Activated T-cell treated with anti-CD3 and anti-CD28 coated beads for 24 hours (primary cell): ENCODE data around the gene SYNDIG1.

Experiments used
- DNase-seq: peaks from one replicate; pipeline ENCODE4 v3.0.0-alpha.2; 2020; ENCODE audit warnings: low read depth

Gene SYNDIG1

DNA sequence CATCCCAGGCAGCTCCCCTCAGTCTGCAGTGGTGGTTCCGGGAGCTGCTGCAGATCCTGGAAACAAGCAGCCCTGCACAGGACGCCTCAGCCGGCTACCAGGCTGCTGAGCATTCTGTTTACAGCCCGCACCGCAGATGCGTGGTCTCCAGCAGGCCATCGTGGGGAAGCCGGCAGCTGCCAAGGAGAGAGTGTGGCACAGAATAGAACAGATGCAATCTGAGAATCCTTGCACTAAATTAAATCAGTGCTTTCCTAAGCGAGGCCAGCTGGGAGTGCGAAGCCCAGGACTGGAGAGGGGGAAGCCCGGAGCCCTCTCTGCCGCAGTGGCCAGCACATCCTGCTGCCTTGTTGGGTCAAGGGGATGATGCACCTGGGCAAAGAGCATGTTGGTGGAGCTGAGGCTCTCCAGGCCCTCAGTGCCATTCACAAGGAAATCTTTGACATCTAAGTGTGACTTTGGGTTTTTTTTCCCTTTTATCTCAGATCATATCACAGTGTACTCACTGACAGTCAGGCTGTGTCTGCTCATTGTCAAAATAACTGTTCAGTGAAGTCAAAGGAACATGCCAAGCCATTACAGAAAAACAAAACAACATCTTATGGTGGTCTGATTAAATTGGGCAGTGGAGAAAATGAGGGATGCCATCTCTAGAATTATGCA lies 118.1 kb downstream of the SYNDIG1 start:
- no peak for DNase-seq

DNA sequence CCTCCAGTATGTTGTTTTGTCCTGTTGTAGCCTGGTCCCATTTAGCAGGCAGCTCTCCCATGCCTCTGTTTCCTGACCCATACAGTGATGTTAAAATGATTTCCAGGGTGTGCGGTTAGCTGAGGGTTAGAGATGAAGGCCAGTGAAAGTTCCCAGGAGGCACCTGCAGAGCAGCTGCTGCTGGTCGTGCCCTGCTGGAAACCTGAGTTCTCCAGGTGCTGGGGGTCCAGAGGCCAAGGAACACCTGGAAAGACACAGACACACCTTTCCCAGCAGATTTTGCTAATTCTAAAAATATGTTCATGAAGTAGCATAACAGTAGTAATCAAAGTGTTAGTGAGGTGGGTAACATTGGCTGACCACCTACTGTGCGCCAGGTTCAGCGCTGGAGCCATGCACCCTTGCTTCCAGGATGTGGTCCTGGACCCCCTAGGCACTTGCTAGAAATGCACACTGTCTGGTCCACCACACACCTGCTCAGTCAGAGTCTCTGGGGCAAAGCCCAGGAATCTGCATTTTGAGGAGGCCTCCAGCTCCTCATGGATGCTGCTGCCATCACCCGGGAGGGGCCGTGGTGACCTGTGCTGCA lies 118.7 kb downstream of the SYNDIG1 start:
- DNase-seq, result no peak

DNA sequence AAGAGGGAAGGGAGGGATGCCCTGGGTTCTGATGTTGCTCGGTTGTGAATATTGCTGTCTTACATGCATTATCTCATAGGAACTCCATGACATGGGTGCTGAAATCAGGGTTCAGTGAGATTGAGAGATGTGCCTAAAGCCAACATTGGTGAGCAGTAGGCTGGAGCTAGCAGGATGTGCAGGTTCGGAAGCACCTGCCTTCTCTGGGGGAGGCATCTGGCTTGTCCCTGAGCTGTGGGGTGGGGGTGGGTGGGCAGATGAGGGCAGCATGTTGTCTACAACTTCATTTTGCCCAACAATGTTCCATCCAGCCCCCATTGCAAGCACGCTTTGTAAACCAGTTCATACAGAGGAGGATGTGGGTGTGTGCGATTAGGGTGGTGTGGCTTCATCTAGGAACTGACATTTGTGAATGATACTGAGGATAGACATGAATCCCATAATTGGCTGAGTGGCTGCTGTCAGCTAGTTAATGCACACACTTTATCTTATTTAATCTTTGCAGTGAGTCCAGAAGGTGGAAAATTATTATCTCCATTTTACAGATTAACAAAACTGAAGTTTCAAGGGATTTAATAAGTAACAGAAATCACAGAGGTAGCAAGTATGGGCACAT lies 119.4 kb downstream of the SYNDIG1 start:
- no peak for DNase-seq

DNA sequence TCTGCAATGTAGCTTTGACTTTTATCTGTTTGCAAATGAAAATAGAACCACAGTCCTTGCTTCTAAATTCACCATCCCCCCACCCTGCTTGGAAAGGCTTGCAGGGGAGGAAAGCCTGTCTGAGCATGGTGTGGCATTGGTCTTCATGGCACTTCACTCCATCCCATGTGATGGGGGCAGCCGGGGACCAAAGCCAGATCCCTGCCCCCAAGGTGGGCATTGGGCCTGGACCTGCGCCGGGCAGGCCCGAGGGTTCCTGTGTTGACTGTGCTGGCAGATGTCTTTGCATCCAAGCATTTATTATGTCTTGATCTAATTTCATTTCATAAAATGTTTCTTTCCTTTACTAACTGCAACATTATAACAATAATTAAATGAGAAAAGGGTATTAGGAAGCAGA lies 120.0 kb downstream of the SYNDIG1 start:
- DNase-seq, result no peak

DNA sequence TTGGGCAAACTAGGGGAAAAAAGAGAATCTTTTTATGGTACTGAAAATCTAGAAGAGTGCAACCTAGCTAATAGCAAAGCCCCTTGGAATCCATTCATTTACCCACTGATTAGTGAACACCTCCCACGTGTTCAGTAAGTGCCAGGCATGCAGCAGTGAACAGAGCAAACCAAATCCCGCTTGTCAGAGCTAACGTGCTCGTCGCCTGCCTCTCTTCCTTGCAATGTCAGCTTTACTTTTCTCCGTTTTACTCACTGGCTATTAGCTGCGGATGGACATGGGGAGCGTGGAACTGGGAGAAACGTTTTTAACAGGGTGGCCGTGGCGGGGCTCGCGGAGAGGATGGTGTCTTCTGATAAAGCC lies 120.4 kb downstream of the SYNDIG1 start:
- no peak for DNase-seq

DNA sequence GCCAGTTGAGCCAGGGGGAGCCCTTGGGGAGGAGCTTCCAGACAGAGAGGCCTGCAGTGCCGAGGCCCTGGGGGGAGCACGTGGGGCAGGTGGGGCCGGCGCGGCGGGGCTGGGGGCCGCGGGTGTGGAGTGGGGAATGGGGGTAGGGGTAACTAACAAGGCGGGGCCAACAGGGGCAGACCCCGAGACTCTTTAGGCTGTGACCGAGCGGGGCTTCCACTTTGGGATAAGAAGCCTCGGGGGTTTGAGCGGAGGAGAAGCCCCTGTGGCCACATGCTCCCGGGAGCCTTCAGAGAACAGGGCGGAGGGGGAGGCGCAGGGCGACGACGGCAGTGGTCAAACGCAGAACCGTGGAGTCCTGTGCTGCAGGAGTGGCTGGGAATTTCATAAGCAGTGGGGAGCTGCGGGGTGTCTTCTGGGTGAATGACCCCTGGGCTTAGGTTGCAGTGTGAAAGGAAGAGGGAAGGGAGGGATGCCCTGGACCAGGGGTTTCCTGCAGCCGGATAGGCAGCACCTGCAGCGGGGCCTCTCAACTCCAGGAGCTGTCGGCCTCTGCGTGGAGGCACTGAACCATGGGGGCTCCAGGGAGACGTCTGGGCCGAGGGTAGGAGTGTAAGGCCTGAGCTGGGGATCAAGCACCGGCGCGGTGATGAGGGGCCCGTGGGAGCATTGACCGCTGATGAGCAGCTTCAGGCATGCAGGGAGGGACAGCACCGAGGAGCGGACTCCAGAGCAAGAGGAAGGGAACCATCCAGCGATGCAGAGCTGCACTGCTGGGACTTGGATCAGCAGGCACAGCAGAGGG lies 121.0 kb downstream of the SYNDIG1 start:
- DNase-seq, result no peak

DNA sequence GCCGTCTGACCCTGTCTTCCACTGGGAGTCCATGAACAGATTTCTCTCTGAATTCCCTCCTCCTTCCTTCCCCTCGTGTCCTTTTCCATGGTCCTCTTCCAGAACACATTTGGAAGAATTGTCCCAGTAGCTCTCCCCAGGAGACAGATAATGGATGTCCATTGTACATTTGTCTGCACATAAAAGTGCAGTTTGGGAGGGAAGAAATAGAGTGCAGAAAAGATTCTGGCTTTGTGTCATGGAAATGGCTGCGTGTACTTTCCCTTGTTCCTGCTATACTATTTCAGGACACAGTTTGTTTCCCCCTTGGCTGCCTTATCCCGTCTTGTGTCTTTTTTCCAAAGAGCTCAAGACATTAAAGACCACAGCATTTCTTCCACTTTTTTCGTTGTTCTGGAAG lies 127.6 kb downstream of the SYNDIG1 start:
- DNase-seq, result no peak

DNA sequence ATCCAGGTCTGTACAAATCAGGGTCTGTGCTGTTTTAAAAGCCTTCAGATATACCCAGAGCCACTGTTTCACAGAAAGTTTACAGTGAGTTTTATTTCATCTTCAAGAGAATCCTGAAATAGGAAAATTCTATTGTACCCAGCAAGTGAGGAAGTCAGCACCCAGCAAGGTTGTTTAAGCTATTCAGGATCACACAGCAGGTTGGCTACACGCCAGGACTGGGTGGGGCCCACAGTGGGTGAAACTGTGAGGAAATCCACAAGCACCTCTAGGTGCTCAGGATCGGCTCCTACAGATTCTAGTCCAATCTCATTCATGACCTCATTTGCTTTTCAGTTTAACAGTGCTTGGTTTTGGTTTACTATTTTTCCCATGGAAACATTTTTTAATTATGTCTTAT lies 128.9 kb downstream of the SYNDIG1 start:
- DNase-seq, result no peak

DNA sequence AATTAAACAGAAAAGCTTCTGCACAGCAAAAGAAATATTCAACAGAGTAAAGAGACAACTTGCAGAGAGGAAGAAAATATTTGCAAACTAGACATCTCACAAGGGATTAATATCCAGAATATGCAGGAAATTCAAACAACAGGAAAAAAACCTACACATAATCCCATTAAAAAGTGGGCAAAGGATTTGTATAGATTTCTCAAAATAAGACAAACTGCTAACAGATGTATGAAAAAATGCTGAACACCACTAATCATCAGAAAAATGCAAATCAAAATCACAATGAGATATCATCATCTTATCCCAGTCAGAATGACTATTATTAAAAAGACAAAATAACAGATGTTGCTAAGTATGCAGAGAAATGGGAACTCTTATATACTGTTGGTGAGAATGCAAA lies 129.6 kb downstream of the SYNDIG1 start:
- no peak for DNase-seq

DNA sequence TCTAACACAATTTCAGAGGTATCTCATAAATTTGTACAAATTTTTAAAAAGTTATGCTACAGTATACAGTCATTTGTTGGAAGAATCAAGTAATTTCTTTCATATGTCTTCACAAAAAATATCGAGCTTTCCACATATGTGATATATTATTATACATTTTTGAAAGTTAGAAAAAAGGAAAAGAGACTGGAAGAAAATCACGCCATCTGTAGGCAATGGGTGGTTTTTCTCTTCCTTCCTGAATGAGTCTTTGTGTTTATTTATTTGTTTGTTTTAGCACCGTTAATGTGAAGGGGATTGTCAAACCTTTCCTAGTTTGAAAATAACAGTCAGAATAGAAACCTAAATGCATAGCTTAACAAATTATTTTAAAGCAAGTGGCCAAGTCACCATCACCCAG lies 130.6 kb downstream of the SYNDIG1 start:
- DNase-seq, result no peak

DNA sequence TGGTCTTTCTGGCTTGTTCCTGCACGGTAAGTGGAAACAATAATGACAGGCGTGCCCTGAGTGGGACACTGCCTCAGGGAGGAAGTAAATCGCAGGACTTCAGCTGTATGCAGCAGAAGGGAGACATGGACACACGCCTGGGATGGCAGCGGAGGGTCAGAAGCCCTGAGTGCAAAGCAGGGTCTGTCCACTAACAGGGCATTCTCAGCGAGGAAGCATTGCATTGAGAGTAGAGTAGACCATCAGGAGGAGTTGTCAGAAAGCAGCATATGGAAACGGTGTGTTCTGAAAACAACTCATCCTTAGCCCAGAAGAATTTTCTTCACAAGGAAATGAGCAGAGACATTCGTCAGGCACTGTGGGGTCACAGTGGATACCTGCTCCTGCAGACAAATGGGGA lies 134.0 kb downstream of the SYNDIG1 start:
- DNase-seq, result no peak

DNA sequence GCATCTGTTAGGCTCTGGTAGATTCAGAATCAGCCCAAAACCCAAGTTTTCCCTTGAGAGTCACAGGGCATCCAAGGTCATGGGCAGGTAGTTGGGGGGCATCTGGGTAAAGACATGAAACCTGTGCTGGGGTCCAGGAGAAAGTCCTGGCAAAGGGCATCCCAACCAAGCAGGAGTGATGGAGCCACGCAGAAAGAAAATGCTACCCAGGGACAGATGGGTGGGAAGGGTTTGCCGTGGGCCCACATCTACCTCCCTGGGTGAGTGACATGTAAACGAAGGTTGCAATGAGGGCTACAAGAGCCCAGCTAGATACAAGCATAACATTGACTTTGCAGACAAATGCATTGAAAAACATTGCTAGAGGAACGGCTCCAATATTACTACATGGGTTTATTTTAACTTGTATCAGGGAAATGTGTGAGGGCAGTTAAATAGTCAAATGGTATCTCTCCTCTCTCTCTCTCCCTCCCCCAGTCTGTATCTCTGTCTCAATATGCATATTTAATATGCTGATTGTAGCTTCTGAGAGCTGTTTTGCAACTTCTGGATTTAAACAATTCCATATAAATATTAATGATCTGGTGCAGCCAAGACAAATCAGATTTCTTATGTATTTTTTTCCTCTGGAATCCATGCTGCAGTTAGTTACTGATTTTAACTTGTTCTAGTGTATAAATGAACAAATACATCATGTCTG lies 135.7 kb downstream of the SYNDIG1 start:
- no peak for DNase-seq

DNA sequence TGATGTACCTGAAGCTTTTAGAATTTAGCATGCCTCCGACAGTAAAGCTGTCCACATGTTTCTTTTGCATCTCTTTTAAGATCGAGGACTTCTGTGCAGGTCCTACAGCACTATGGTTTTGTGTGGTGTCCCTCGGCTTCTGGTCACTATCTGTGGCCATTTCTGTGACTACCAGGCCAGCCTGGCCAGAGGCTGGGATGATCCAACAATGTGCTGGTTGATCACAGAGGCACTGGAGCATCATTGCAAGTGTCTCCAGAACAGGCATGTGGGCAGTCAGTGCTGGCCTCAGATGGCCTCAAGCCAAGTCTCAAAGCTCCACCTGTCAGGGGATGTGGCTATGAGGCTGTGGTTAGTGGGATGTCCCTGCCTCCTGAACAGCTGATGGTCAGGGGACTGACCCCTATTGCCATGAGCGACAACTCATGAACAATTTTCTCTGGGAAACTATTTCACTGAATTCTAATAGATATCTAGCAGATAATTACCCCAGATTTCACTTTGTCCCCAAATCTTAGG lies 136.6 kb downstream of the SYNDIG1 start:
- no peak for DNase-seq

DNA sequence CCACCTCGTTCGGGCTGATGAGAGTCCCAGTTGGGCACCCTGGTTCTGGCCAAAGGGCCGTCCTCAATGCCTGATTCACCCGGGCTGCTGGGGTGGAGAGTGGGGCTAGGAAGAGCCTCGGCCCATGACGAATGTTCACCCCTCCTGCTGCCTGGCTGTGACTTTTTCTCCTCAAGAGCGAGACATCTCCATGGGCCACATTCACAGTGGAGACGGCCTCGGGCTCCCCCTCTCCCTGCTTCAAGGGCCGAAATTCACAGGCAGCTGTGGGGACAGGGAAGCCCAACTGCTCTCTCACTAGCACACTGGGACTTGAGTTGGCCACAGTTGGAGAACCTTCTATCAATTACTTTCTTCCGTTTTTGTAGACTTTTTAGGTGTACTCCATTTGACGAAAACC lies 138.0 kb downstream of the SYNDIG1 start:
- DNase-seq, result no peak

DNA sequence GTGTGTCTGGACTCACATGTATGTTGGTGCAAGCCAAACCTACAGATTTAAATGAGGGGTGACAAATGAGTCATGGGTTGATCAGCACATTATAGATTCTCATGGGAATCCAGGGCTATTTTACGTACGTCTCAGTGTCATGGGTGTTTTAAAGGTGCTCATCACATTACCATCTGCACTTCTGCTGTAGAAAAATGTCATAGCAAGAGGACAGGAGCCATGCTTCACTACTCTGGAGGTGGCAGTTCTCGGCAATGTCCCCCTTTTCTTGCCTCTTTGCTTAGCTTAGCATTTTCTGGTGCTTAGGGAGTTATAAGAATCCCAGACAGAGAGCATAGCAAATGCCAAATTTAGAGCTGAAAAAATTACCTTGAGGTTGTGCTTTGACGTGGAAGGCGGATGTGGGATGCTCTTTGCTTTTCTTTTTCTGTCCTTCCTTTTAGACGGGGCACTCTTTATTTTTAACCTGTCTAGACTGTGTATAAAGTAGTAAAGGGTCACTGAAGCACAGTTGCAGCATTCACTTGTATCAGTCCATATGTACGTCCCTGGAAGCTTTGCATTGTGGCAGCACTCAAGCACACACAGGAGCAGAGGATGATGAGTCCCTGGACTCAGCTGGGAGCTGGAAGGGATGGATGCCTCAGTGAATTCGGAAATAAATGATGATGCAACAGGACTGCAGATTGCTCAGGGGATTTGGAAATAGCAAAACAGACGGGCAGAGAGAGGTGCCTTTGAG lies 139.7 kb downstream of the SYNDIG1 start:
- DNase-seq, result no peak

DNA sequence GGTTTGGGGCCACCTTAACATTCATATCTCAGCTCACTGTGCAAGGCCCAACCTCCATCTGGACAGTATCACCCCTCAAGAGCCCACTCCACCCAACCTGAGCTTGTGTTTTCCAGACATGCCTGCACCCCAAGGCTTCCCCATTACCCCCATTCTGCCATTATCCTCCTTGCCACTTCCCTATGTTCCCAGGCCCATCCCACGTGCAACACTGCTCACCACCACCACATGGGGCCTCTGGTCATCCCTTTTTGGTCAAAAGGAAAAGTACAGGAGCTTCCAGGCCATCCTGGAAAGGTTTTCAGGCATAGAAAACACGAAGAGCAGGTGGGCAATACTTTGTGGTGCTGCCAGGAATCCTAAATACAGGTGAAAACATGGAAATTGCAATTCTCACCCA lies 140.3 kb downstream of the SYNDIG1 start:
- DNase-seq, result no peak

DNA sequence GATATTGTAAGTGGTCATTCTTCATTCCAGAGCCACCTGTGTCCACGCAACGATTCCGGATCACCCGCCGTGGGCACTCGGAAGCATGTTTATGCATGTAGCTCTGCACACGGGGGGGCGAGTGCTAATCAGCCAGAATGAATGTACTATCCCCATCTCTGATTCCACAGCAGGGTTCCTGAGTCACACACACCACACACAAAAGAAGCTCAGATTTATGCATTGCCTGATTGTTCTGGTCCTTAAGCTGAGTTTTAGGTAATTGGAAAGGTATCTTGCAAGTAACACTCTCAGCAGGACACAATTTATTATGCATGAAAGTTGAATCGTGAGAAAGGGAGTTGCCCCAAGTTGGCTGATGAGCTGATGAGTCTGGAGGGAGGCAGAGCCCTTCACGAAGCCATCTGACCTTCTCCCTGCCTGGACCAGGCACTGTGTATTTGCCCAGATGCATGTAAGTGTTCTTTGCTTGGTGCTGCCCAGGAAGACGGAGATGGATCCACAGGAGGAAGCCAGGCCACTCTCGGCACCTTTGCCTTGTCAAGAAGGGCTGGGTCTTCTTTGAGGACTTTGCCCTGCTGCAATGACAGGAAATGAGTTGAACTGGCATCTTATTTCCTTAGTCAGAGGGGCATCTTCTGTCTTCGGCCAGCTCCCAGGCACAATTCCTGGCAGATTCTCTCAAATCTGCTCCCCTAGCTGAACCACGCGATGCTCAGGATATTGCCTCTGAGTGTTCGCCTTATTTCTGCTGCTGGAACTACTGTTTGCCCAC lies 141.1 kb downstream of the SYNDIG1 start:
- no peak for DNase-seq

DNA sequence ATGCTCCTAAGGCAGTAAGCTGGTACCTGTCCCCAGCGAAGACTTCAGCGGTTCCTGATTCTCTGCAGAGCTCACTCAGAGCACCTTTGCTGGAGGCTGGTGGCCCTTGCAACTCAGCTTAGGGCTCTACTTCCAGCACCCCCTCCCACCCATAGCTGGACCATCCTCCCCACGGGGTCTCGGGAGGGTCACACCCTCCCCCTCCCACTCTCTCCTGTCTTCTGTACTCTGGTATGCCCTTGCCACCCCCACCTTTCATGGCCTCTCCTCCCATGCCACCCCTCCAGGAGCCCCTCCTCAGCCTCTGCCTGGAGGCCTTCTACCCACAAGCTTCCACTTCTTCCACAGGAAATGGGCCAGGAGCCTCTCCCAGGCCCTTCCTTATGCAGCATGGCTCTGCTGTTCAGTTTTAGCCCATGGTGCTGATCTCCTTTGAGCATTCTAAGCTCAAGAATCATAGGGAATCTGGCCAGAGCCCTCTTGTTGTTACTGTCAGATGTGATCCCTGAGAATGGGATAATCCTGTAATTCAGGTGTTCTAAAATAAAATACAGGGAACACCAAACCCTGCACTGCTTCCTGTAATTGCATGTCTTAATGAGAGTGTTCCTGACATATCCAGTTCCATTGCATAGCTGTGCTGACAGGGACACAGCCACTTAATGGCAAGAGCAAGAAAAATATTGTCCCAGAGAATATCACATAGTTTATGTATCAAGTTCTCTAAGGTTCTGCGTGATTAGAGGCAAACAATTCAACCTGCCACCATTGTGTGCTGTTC lies 142.1 kb downstream of the SYNDIG1 start:
- no peak for DNase-seq

DNA sequence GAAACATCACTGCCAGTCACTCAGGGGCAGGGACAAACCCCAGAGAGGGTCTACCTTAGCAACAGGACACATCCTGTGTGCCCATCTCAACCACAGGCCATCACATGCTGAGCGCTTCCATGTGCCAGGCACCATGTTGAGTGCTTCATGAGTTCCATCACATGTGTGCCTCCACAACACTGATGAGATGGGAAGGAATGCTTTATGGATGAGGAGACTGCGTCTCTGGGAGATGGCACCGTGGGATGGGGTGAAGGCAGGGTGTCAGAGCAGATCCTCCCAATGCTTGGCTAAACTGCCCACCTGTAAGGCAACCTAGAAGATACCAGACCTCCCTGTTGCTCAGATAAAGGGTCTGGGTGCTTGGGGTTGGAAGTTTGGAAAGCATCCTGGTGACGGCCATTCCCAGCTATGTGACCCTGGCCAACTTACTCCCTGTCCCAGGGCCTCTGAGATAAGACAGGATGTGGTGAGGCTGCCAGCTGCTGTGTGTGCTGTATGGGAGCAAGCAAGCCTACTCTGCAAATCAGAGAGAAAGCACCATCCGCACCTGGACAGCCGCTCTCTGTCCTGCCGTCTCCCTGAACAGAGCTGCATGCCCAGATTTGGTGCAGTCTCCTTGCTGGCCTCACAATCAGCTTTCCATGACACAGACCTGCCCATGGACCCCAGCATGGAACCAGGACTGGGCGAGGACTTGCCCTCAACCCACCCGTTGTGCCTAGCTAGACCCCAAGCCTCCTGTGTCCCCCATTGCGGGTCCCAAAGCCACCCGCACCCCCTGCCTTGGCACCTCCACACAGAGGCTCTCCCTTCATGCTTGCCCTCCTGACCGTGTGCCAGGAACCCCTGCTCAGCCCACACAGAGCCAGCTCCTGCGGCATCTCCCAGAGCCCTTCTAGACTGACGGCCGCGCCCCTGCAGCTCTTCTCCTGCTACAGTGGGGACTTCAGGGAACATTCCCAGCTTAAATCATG lies 143.7 kb downstream of the SYNDIG1 start:
- DNase-seq, result no peak
